Activated CD4-positive, alpha-beta T cell treated with anti-CD3 and anti-CD28 coated beads, Interleukin-2, amount 10 ng/mL, durations not matched to agents 7 days and 5 days (primary cell): ENCODE measurements around the gene LACRT. TPM values are rescaled to one million over a fixed set of nuclear protein-coding genes. Genes with fewer than 3 reads are reported as not detected.

ENCODE experiments used
- CTCF ChIA-PET: fragments of 350-600 bp; sonication (Branson Sonifier 250); formaldehyde crosslinking; loops from one replicate; lab custom pipeline; 2021; ENCODE audit warnings: antibody characterized with exemption; lab: Charles Lee
- POLR2A ChIA-PET: fragments of 350-600 bp; sonication (Branson Sonifier 250); formaldehyde crosslinking; loops from one replicate; lab custom pipeline; 2021; ENCODE audit warnings: antibody characterized with exemption; lab: Charles Lee
- DNase-seq: peaks from one replicate; pipeline ENCODE4 v3.0.0-alpha.2; 2020
- H3K27ac Mint-ChIP-seq: one replicate; pipeline ENCODE4 v1.8.0; 2021; ENCODE audit warnings: mild to moderate bottlenecking, moderate library complexity, mixed read lengths
- H3K27me3 Mint-ChIP-seq: one replicate; pipeline ENCODE4 v1.8.0; 2021; ENCODE audit warnings: mixed read lengths
- H3K36me3 Mint-ChIP-seq: one replicate; pipeline ENCODE4 v1.8.0; 2021; ENCODE audit warnings: low read depth, mixed read lengths
- H3K4me1 Mint-ChIP-seq: one replicate; pipeline ENCODE4 v1.8.0; 2021; ENCODE audit warnings: mixed read lengths
- H3K4me3 Mint-ChIP-seq: one replicate; pipeline ENCODE4 v1.8.0; 2021; ENCODE audit warnings: mild to moderate bottlenecking, moderate library complexity, mixed read lengths
- H3K9me3 Mint-ChIP-seq: one replicate; pipeline ENCODE4 v1.8.0; 2021; ENCODE audit warnings: mixed read lengths
- total RNA-seq, 2 experiments: library from RNA; stranded (reverse); gene quantifications; one replicate each; pipeline ENCODE4 v1.2.3, GENCODE V29; 2021

LACRT gene
- total RNA-seq, 2 experiments from 2014 or later, result not detected

GRCh38 chr12:54605138-54605970 lies 29.3 kb downstream of the LACRT start:
- POLR2A ChIA-PET, result no interaction called here
- Mint-ChIP-seq H3K36me3 (no peaks in the 10 kb centered on the region), H3K4me3 (no peak overlapping the region), H3K4me1 (peaks cover 6% of the 10 kb centered on the region), H3K27me3 (peaks cover 8% of the 10 kb centered on the region), H3K27ac (no peak overlapping the region), H3K9me3 (no peaks in the 10 kb centered on the region)
- CTCF ChIA-PET, result interaction anchor here (3.7 kb wide), 1 partner anchor 26 kb away, joined by 13 read pairs; no protein-coding TSS in a partner anchor
- DNase-seq, result no peak

GRCh38 chr12:54604436-54604835 lies 30.3 kb downstream of the LACRT start:
- CTCF ChIA-PET, result interaction anchor here (0.6 to 3.7 kb wide), 4 partner anchors 9 to 161 kb away, joined by 3 to 13 read pairs (median 4); no protein-coding TSS in a partner anchor
- H3K36me3 Mint-ChIP-seq, result no peaks in the 10 kb centered on the region
- no peak overlapping the region for H3K4me3 Mint-ChIP-seq
- peaks cover 6% of the 10 kb centered on the region for H3K4me1 Mint-ChIP-seq
- H3K27me3 Mint-ChIP-seq, result peaks cover 12% of the 10 kb centered on the region
- no peaks in the 10 kb centered on the region for H3K9me3 Mint-ChIP-seq
- H3K27ac Mint-ChIP-seq, result no peak overlapping the region
- POLR2A ChIA-PET, result no interaction called here
- no peak for DNase-seq

GRCh38 chr12:54603872-54604271 lies 30.8 kb downstream of the LACRT start:
- DNase-seq, result no peak
- peaks cover 6% of the 10 kb centered on the region for H3K4me1 Mint-ChIP-seq
- H3K4me3 Mint-ChIP-seq, result no peak overlapping the region
- CTCF ChIA-PET, result interaction anchor here (0.6 to 3.7 kb wide), 4 partner anchors 9 to 160 kb away, joined by 3 to 13 read pairs (median 4); no protein-coding TSS in a partner anchor
- POLR2A ChIA-PET, result no interaction called here
- no peak overlapping the region for H3K27ac Mint-ChIP-seq
- H3K9me3 Mint-ChIP-seq, result no peaks in the 10 kb centered on the region
- H3K36me3 Mint-ChIP-seq, result no peaks in the 10 kb centered on the region
- H3K27me3 Mint-ChIP-seq, result peaks cover 18% of the 10 kb centered on the region

GRCh38 chr12:54603173-54603814 lies 31.4 kb downstream of the LACRT start:
- no peak overlapping the region for H3K4me3 Mint-ChIP-seq
- peaks cover 6% of the 10 kb centered on the region for H3K4me1 Mint-ChIP-seq
- no peaks in the 10 kb centered on the region for H3K36me3 Mint-ChIP-seq
- H3K27me3 Mint-ChIP-seq, result peaks cover 20% of the 10 kb centered on the region
- POLR2A ChIA-PET, result interaction anchor here (0.6 kb wide), 1 partner anchor 1068 kb away, joined by 3 read pairs; no protein-coding TSS in a partner anchor
- DNase-seq, result peak; percentile 68
- CTCF ChIA-PET, result interaction anchor here (1.5 to 3.7 kb wide), 2 partner anchors 24 to 55 kb away, joined by 4 to 13 read pairs; no protein-coding TSS in a partner anchor
- no peaks in the 10 kb centered on the region for H3K9me3 Mint-ChIP-seq
- H3K27ac Mint-ChIP-seq, result no peak overlapping the region

GRCh38 chr12:54602661-54603060 lies 32.0 kb downstream of the LACRT start:
- Mint-ChIP-seq H3K27ac (no peak overlapping the region), H3K4me1 (peaks cover 6% of the 10 kb centered on the region), H3K36me3 (no peaks in the 10 kb centered on the region), H3K27me3 (peaks cover 18% of the 10 kb centered on the region), H3K9me3 (no peaks in the 10 kb centered on the region), H3K4me3 (no peak overlapping the region)
- CTCF ChIA-PET, result interaction anchor here (3.7 kb wide), 1 partner anchor 23 kb away, joined by 13 read pairs; no protein-coding TSS in a partner anchor
- POLR2A ChIA-PET, result no interaction called here
- DNase-seq, result no peak

GRCh38 chr12:54601841-54602240 lies 32.9 kb downstream of the LACRT start:
- H3K4me1 Mint-ChIP-seq, result peaks cover 6% of the 10 kb centered on the region
- POLR2A ChIA-PET, result no interaction called here

GRCh38 chr12:54598970-54599369 lies 35.7 kb downstream of the LACRT start:
- ChIA-PET CTCF (no interaction called here), POLR2A (no interaction called here)
- H3K27ac Mint-ChIP-seq, result no peak overlapping the region

More at GRCh38 chr12:54601841-54602240, 32.9 kb downstream of the LACRT start:
- no peaks in the 10 kb centered on the region for H3K36me3 Mint-ChIP-seq
- H3K27ac Mint-ChIP-seq, result no peak overlapping the region
- H3K9me3 Mint-ChIP-seq, result no peaks in the 10 kb centered on the region
- H3K4me3 Mint-ChIP-seq, result no peak overlapping the region
- H3K27me3 Mint-ChIP-seq, result peaks cover 17% of the 10 kb centered on the region
- DNase-seq, result no peak
- CTCF ChIA-PET, result interaction anchor here (3.7 kb wide), 1 partner anchor 23 kb away, joined by 13 read pairs; no protein-coding TSS in a partner anchor

GRCh38 chr12:54596526-54596946 lies 38.2 kb downstream of the LACRT start:
- Mint-ChIP-seq H3K36me3 (no peaks in the 10 kb centered on the region), H3K9me3 (no peaks in the 10 kb centered on the region), H3K27me3 (peaks cover 23% of the 10 kb centered on the region), H3K4me3 (no peak overlapping the region), H3K27ac (no peak overlapping the region), H3K4me1 (no peaks in the 10 kb centered on the region)
- ChIA-PET CTCF (interaction anchor here (0.6 to 1.7 kb wide), 4 partner anchors 10 to 48 kb away, joined by 3 to 4 read pairs (median 4); no protein-coding TSS in a partner anchor), POLR2A (no interaction called here)
- peak; percentile 54 for DNase-seq

More at GRCh38 chr12:54598970-54599369, 35.7 kb downstream of the LACRT start:
- Mint-ChIP-seq H3K27me3 (peaks cover 17% of the 10 kb centered on the region), H3K9me3 (no peaks in the 10 kb centered on the region), H3K4me3 (no peak overlapping the region), H3K4me1 (peaks cover 6% of the 10 kb centered on the region), H3K36me3 (no peaks in the 10 kb centered on the region)
- no peak for DNase-seq

- Mint-ChIP-seq H3K27ac (no peak overlapping the region), H3K4me1 (no peaks in the 10 kb centered on the region), H3K36me3 (no peaks in the 10 kb centered on the region), H3K9me3 (no peaks in the 10 kb centered on the region), H3K27me3 (peaks cover 31% of the 10 kb centered on the region), H3K4me3 (no peak overlapping the region)
- no peak for DNase-seq
- CTCF ChIA-PET, result interaction anchor here (0.8 to 1.4 kb wide), 2 partner anchors 9 to 31 kb away, joined by 3 read pairs; no protein-coding TSS in a partner anchor
- POLR2A ChIA-PET, result no interaction called here
Observed at GRCh38 chr12:54595471-54595870, 39.2 kb downstream of the LACRT start.

GRCh38 chr12:54593725-54594124 lies 41.0 kb downstream of the LACRT start:
- H3K9me3 Mint-ChIP-seq, result no peaks in the 10 kb centered on the region
- DNase-seq, result no peak
- no peaks in the 10 kb centered on the region for H3K36me3 Mint-ChIP-seq
- POLR2A ChIA-PET, result no interaction called here
- H3K4me1 Mint-ChIP-seq, result peaks cover 7% of the 10 kb centered on the region
- H3K27me3 Mint-ChIP-seq, result peaks cover 37% of the 10 kb centered on the region
- H3K4me3 Mint-ChIP-seq, result no peak overlapping the region
- CTCF ChIA-PET, result interaction anchor here (0.7 to 1.1 kb wide), 3 partner anchors 13 to 1242 kb away, joined by 3 read pairs; no protein-coding TSS in a partner anchor
- H3K27ac Mint-ChIP-seq, result no peak overlapping the region

GRCh38 chr12:54593135-54593534 lies 41.6 kb downstream of the LACRT start:
- Mint-ChIP-seq H3K9me3 (no peaks in the 10 kb centered on the region), H3K4me3 (no peak overlapping the region), H3K36me3 (no peaks in the 10 kb centered on the region), H3K27ac (no peak overlapping the region), H3K4me1 (peaks cover 7% of the 10 kb centered on the region), H3K27me3 (peaks cover 37% of the 10 kb centered on the region)
- DNase-seq, result no peak
- ChIA-PET POLR2A (interaction anchor here (0.6 kb wide), 2 partner anchors 120 to 290 kb away, joined by 3 read pairs; no protein-coding TSS in a partner anchor), CTCF (interaction anchor here (0.7 to 1.4 kb wide), 3 partner anchors 37 to 1243 kb away, joined by 3 to 4 read pairs (median 3); no protein-coding TSS in a partner anchor)

GRCh38 chr12:54592316-54592715 lies 42.4 kb downstream of the LACRT start:
- H3K9me3 Mint-ChIP-seq, result no peaks in the 10 kb centered on the region
- H3K27me3 Mint-ChIP-seq, result peaks cover 43% of the 10 kb centered on the region
- POLR2A ChIA-PET, result no interaction called here
- no peak overlapping the region for H3K4me3 Mint-ChIP-seq
- CTCF ChIA-PET, result interaction anchor here (1.0 to 1.4 kb wide), 2 partner anchors 13 to 38 kb away, joined by 4 read pairs; no protein-coding TSS in a partner anchor
- H3K36me3 Mint-ChIP-seq, result no peaks in the 10 kb centered on the region
- H3K27ac Mint-ChIP-seq, result no peak overlapping the region
- H3K4me1 Mint-ChIP-seq, result peaks cover 7% of the 10 kb centered on the region
- no peak for DNase-seq
